EH (cell line): Measurements from ENCODE around the gene NDFIP2.
A peak's percentile ranks its signal among the peaks of the same experiment; 100 is the strongest.

ENCODE experiments used
- DNase-seq: peaks from one replicate; pipeline ENCODE4 v3.0.0-alpha.2; 2015; ENCODE audit warnings: low read depth

NDFIP2 gene, protein sequence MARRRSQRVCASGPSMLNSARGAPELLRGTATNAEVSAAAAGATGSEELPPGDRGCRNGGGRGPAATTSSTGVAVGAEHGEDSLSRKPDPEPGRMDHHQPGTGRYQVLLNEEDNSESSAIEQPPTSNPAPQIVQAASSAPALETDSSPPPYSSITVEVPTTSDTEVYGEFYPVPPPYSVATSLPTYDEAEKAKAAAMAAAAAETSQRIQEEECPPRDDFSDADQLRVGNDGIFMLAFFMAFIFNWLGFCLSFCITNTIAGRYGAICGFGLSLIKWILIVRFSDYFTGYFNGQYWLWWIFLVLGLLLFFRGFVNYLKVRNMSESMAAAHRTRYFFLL

DNA sequence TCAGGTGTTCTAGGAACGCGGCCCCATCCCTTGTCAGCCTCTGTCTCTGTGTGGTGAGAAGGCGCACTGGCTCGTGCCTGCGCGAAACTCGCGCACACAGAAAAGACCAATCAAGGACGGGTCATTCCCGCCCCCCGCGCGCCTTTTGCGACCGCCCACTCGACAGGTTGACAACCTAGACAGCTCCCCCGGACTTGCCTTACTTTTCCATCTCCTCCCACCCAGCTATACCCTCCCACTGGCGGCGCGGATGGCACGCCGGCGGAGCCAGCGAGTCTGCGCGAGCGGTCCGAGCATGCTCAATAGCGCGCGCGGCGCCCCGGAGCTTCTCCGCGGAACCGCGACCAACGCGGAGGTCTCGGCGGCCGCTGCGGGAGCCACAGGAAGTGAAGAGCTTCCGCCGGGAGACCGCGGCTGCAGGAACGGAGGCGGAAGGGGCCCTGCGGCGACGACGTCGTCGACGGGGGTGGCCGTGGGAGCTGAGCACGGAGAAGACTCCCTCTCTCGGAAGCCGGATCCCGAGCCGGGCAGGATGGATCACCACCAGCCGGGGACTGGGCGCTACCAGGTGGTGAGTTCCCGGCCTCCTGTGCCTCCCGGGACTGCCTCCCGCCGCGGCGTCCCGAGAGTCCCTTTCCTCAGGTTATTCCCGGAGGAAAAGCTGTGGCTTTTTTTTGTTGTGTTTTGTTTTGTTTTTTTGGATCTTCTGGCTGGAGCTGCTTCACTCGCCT, at the start of gene NDFIP2:
Gene NDFIP2 (plus strand): TSS at position 202 of the 731 bp plus-strand sequence. CDS start 49 bp downstream, at position 251.
- peak; percentile 85 for DNase-seq

DNA sequence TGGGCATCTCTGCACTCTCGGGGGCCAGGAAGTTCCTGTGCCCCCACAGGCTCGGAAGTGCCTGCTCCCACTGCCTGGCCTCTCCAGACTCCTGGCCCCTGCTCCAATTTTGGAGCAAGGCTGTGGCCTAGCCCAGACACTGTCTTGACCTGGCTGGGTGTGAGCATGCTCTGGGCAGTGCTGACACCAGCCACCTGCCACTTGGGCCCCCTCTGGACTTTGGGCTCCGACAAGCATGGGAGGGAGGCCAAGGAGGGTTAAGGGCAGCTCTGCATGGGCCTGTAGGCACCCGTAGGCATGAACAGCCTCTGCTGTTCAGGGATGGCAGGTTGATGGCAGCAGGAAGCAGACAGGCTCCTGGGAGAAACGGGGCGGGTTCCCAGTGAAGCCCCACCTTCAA, 48.9 kb upstream of the NDFIP2 start:
- DNase-seq, result no peak

DNA sequence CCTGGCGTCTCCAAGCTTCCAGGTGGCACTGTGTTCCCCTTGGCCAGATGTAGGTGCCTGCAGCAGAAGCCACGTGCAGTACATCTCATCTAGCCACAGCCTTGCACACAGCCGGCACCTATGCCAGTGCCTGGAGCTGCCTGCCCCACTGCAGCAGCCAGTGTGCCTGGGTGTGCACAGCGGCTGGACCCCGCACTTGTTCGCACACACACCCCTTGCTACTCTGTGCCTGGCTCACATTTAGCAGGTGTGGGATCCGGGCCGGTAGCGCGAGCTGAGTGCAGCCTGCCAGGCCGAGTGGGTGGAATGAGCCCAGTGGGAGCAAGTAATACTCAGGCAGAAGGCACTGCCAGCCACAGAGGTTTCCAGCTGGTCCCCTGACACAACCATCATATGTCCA, 48.0 kb upstream of the NDFIP2 start:
- no peak for DNase-seq

DNA sequence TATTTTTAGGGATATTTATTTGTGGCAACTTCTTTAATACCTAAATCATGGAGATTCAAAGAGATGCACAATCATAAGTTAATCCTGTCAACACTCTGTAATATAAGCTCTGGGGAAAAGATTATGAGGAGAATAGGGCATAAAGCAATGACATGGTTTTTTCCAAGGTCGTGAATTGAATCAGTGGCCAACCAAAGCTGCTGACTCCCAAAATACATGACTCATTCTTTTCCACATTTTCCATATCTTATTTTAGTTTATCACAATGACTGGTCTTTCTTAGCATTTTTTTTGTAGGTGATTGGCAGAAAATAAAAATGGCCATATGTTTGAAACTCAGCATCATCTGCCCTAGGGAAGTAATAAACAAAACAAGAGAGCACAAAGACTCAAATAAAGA, 46.4 kb upstream of the NDFIP2 start:
- DNase-seq, result peak; percentile 75

DNA sequence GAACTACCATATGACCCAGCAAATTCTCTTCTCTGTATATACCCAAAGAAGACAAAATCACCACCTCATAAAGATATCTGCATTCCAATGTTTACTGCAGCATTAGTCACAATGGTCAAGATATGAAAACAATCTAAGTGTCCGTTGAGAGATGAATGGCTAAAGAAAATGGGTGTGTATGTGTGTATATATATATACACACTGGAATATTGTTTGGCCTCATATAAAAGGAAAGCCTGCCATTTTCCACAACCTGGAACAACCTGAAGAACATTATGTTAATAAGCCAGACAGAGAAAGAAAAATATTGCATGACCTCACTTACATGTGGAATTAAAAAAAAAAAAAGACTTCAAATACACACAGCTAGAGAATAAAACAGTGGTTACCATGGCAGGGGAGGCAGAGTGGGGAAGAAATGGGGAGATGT, 45.4 kb upstream of the NDFIP2 start:
- DNase-seq, result peak; percentile 91

DNA sequence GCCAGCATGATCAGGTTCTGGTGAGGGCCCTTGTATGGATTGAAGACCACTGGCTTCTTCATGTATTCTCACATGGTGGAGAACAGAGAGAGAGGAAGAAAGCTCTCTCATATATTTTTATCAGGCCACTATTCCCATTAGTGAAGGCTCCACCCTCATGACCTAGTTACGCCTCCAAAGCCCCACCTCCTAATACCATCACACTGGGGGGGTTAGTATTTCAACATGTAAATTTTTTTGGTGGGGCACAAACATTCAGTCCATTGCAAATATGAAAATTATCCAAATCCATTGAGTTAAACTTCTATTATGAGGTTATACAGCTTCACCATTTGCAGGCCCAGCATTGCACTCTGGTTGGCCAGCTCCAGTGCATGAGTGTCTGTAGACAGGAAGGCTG, 41.7 kb upstream of the NDFIP2 start:
- DNase-seq, result no peak

DNA sequence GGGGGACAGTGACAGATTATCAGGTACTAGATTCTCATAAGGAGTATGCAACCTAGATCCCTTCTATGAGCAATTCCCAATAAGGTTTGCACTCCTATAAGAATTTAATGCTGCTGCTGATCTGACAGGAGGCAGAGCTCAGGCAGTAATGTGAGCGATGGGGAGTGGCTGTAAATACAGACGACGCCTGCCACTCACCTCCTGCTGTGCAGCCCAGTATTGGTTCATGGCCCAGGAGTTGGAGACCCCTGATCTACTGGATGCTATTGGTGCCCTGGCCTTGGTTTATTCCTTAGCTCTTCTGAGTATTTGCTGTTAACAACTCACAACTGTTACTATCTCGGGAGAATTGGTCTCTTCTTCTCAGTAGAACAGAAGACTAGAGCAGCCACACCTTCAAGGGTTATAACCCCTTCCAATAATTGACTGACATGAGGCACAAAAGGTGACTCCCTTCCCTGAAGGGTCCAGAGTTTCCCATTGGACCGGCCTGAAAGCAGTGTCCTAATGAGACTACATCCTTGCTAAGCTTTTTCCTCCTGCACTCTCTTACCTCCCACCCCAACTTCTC, 39.9 kb upstream of the NDFIP2 start:
- no peak for DNase-seq

DNA sequence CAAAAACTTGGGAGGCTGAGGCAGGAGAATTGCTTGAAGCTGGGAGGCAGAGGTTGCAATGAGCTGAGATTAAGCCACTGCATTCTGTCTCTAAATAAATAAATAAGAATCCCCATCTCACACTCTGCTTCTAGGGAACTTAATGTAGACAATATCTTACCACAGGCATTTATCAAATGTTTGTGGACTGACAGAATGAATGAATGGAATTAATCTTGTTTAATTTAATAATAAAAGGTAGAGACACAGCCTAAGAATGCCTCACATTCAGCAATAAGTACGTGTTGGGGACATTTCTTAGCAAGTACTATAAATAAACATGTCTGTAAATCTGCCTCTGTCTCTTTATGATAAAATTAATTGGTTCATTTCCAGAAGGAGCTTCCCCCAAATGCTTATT, 38.7 kb upstream of the NDFIP2 start:
- DNase-seq, result peak; percentile 83

DNA sequence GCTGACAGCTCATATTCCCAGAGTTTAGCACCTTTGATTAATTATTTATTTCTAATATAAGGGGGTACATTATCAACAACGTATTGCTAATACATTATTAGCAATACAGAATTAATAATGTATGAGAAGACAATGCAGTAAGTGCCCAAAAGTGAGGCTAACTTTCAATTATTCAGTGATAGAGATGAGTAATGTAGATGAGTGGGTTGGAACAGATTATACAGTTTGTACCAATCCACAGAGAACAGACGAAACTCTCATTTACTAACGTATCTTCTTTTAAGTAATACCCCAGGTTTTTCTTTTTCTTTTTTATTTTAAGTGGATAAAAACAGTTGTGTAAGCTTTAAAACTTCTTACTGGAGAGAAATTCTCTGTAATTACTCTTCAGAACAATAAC, 38.2 kb upstream of the NDFIP2 start:
- DNase-seq, result no peak

DNA sequence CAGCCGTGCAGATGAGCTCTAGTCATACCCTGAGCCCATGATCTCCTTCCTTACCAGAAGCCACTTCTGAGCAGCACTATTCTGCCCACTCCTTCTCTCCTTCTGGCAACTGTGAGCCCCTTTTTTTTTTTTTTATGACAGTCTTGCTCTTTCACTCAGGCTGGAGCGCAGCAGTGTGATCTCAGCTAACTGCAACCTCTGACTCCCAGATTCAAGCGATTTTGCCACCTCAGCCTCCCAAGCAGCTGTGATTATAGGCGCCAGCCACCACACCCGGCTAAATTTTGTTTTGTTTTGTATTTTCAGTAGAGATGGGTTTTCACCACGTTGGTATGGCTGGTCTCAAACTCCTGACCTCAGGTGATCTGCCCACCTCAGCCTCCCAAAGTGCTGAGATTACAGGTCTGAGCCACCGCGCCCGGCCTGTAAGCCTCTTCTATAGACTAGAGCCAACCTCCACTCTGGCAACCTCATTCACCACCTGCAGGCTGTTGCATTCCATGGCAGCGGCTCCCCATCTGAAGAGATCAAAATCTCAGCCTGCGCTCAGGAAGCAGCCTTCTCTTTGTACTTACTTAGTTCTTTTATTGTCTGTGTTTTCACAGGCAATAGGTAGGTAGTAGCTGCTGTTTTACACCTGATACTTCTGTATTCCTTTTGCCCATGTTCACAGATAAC, 34.8 kb upstream of the NDFIP2 start:
- no peak for DNase-seq

DNA sequence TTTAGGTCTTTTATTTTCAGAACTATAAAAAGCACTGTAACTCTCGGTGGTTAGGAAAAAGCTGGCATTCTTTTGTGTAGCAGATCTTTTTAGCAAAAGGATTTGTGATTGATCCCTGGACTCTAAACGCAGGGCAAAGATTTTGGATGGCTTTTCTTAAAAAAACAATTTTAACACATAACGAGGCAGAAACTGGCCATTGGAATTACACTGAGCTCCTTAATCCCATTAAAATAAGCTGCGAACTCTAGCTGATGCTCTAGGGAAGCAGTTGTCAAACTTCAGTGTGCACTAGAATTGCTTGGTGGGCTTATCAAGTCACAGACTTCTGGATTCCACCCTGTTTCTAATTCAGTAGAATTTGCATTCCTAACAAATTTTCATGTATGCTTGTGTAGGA, 33.8 kb upstream of the NDFIP2 start:
- no peak for DNase-seq

DNA sequence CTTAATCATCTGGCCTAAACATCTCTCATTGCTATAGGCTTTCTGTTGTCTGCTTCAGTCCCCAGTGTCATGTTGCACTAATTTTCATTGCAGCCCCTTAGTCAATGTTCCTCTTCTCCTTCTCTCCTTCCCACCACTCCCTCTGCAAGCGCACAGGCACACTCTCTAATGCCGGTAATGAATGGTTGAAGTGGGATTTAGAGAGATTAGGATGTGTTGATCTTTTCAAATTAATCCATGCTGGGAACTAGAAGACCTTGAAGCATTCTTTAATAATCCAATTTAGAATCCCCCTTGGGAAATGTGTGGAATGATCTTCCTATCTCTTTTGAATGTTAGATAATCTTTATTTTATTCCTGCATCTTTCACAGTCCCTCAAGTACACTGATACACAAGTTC, 33.2 kb upstream of the NDFIP2 start:
- no peak for DNase-seq

DNA sequence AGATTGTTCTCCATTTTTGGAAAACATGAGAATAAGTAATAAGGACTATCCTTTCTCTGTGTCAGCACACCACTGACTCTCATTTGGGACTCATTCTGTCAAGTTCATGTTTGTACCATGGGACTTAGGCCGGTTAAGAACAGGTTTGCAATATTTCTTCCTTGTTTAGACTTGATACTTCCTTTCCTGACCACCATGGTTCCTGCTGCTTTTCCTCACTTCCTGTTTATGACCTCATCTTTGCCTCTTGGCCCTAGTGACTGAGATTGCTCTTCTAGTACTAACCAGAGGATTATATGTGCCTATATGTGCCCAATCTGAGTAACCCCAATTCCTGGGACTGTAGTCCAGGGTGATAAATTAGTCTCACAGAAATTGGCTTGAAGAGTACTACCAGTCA, 32.5 kb upstream of the NDFIP2 start:
- DNase-seq, result no peak

DNA sequence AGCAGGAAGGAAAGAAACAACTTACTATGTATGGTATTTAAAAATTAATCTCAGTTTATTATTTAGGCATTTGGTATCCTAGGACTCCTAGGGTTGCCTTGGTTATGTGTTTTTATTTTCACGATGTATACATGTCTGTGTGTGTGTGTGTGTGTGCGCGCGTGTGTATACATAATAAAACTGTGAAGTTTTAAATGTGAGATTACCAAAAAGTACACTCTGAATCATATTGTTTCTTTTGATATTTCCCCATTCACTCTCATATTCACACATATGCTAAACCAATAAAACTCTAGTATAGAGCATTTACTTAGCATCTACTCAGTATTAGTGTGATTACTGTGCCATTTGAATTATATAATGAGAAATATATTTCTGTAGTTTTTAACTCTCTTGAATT, 30.8 kb upstream of the NDFIP2 start:
- DNase-seq, result no peak

DNA sequence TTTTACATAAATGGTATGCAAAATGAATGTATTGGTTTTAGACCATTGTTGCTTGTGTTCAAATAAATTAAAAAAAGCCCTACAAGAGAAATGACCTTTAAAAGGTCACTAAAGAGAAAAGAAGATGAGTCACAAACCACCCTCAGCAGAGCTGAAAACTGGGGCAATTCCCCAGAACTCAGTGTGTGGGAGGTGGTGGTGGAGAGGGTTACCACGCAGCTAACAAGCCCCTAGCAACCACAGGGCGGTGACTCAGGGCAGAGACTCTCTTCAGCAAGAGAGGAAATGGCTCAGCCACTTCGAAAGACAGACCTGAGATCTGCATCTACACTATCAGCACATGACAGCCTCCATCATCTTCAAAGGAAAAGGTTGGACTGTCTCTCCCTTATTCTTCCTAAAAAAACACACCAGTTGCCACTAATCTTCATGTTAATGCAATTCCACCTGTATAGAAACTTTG, 29.4 kb upstream of the NDFIP2 start:
- peak; percentile 95 for DNase-seq

DNA sequence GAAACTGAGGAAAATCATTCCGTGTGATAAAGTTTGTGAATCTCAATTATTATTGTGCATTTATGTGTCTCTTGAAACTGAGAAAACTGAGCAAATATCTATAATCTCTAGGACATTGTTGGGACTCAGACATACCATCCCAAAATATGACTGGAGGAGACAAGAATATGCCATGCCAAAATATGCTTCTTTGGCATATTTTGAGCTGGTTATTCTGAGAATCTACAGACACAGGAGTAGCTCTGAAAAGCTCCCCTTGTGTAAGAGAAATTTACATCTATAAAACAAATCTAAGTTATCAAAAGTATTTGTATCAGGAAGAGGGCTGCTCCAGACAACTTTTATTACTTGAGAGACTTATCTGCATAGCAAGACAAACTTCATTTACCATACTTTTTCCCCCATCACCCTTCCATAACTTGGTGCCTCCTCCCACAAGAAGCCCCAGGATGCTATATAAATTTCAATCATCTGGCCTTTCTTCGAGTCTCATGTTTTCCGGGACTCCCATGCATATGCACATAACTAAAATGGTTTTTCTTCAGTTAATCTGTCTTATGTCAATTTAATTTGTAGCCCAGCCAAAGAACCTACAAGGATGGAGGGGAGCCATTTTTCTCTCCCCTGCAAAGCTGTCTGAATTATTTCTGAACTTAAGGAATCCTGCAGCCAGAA, 28.6 kb upstream of the NDFIP2 start:
- DNase-seq, result no peak

DNA sequence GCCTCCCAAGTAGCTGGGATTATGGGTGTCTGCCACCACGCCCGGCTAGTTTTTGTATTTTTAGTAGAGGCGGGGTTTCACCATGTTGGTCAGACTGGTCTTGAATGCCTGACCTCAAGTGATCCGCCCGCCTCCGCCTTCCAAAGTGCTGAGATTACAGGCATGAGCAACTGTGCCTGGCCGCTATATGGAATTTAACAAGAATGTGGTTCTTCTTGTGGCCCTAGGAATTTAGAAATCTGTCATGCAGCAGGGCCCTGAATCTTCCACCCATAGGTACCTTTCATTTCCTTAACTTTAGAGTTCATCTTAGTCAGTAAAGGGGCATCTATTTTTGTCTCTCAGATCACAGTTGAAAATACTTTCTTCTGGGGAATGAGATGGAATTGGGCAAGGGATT, 25.6 kb upstream of the NDFIP2 start:
- DNase-seq, result peak; percentile 77

DNA sequence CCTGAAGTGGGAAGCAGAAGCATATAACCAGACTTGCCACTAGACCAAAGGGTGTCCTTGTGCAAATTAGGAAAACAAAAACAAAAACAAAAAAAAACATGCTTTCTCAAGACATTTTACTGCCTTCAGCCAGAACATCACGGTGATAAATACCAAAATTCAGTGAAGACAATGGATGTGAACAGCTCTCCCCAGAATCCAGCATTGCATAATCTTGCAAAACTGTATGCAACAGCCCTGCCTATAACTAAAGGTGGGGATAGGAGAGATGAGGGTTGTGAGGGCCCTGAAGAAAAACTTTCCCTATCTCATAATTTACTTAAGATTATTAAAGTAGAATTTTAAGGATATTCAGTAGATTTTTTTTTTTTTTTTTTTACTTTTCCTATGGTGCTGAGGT, 24.9 kb upstream of the NDFIP2 start:
- DNase-seq, result no peak

DNA sequence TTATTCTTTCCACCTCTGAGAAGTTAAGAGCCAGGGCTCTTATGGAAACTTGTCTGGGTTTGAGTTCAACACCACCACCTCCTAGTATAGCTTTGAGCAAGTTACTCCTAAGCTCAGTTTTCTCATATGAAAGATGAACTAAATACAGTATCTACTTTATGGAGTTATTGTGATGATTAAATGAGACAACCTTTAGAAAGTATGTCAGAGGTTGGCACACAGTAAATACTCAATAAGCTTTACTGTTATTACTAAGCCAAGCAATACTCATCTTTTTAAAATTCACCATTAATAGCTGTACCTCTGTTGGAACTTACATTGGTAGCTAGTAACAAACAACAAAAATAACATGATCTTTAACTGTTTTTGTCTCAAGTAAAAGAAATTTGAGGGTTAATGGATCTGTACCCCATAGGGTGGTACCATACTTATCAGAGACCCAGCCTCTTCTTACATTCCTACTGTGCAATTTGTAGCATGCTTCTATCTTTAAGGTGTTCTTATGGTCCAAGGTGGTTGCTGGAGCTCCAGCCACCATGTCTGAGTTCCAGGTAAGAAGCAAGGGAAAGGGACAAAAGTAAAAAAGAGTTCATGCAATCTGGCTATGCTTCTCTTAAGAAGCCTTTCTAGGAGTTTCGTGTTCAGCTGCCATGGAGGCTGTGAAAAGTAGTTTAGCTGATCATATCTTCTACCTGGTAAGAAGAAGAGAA, 24.1 kb upstream of the NDFIP2 start:
- no peak for DNase-seq

DNA sequence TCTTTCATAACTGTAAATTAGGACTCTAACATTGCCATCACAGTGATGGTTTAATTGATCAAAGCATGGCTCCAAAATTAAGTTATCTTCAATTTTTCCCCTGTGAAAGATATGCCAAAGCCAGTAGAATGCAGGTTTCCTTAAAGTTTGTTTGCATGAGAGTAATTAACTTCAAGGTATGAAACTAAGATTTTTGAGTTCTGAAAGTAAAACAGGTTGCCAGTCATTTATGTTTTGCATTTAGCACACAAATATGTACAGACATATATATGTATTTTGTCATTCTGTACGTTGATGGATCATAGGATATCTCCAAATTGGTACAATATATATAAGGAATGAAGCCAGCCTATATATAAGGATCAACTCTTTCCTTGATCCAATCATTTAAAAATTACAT, 23.6 kb upstream of the NDFIP2 start:
- no peak for DNase-seq

DNA sequence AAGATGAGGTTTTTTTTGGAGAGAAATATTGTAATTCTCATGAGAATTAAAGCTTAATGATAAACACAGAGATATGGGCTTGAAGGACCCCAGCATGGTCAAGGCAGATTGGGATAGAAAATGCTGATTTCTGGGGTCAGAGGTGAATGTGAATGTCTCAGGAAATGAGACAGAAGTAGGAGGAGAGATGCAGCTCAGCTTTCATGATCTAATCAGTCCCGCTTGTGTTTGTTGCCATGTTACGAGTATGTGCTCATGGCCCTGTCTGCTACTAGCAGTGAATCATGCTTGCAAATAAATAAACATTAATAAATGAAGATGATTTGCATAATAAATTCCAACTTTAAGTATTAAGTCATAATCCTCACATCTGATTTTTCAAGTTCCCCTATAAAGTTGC, 23.0 kb upstream of the NDFIP2 start:
- DNase-seq, result peak; percentile 85
